GM18498 (cell line): ENCODE results near the gene SMYD4.
A peak's percentile ranks its signal among the peaks of the same experiment; 100 is the strongest.
"Not testable (repeated sequence)": the region's sequence is repeated elsewhere in the genome, so short reads cannot be mapped to it uniquely, and the experiment has no call there.

ENCODE experiments used
- ATAC-seq: cut with Tn5 transposase; IDR thresholded peaks from one replicate; pipeline ENCODE4 v1.9.1; 2021; ENCODE audit warnings: mild to moderate bottlenecking, moderate library complexity; ENCODE audit not compliant: unreplicated experiment

The SMYD4 gene

DNA sequence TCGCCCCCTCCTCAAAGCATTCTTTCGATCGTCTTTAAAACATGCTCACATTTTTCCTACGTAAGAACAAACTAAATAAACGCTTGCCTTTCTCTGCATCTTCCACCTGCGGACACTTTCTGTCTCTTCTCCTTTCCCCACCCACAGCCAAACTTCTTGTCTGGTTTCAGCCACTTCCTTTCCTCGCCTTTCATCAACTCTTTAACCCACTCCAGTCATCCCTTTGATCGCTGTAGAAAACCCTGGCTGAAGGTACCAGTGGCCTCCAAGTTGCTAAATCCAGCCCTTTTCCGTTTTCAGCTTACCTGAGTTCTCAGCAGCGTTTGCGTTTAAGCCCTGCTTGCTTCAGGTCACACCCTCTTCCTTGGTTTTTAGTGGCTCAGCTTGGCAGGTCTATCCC lies 586 bp upstream of the SMYD4 start:
- ATAC-seq, result no peak

DNA sequence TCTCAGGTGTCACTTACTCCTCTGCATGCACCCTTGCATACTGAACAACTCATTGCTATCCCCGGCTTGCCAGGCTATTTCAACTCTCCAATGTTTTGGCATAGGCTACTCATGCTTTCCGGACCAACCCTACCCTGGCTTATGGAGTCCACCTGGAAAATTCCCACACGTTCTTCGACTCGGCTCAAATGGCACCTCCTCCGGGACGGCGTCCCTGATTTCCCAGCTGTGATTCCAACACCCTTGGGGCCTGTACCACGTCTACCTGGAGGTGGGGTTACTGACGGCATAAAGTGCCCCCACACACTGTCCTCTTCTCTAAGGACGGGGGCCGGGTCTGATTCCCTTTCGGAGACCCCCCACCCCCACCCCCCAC lies 498 bp downstream of the SMYD4 start:
- peak; percentile 1 for ATAC-seq

DNA sequence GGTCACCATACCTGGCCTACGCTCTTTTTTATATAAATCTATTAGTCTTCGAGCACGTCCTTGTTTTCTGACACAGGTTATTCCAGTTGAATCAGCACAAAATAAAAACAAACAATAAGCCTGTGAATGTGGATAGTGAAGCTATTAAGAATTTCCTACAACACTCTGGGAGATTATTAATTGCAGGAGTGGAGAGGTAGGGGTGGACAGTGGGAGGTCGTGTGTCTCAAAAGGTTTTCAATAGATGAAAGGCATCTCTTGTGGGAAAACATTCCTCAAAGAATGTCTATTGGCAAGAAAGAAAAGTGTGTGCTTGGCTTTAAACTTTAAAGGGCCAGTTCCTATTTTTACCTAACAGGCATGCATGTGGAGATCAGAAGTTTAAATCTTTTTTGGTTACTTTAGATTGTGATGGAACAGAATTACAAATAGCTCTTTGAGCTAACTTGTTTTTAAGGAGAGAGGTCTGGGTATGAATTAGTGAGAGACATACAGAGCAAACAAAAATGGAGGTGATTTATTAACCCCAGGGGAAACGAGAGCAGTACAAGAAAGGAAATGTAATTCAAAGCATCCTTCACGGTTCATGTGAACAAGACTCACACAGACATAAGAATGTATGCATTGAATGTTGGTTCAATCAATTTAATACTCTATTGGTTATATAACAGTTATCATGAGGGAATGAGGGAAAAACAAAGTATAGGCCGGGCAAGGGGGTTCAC lies 9.0 kb downstream of the SMYD4 start:
- ATAC-seq, result no peak

DNA sequence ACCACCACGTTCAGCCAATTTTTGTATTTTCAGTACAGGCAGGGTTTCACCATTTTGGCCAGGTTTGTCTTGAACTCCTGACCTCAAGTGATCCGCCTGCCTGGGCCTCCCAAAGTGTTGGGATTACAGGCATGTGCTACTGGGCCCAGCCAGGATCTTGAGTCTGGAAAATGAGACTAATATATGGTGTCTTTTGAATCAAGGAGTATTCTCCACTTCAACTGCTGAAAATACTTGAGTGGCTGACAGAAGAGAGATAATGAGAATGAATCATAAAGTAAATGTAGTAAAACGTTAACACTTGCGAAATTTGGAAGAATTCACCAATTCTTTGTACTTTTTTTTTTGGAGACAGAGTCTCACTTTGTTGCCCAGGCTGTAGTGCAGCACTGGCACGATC lies 16.6 kb downstream of the SMYD4 start:
- no peak for ATAC-seq

DNA sequence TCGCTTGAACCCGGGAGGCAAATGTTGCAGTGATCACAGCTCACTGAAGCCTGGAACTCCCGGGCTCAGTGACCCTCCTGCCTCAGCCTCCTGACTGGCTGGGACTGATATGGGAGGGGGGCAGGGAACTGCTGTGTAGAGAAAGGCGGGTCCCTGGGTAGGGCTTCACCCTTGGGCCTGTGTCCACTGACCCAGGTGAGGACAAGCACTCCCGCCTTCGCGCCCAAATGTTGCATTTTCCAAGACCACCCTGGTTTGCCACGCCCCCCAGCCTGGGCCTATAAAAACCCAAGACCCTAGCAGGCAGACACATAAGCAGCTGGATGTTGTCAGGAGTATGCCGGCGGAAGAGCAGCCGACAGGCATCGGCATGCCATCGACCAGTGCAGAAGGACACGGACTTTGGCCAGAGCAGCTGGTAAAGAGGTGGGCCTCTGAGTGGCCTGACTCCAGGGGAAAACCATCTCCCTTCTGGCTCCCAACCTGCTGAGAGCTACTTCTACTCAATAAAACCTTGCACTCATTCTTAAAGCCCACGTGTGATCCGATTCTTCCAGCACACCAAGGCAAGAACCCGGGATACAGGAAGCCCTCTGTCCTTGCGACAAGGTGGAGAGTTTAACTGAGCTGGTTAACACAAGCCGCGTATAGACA lies 19.1 kb downstream of the SMYD4 start:
- ATAC-seq, result no peak

DNA sequence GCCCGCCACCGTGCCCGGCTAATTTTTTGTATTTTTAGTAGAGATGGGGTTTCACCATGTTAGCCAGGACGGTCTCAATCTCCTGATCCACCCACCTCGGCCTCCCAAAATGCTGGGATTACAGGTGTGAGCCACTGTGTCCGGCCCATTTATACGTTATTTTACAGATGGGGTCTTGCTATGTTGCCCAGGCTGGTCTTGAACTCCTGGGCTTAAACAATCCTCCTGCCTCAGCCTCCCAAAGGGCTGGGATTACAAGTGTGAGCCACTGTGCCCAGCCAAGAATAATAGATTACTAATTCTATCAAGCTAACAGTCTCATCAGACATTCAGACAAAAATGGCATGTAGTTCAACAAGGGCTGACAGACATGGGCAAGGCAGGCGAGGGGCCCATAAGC lies 19.9 kb downstream of the SMYD4 start:
- not testable (repeated sequence) for ATAC-seq

DNA sequence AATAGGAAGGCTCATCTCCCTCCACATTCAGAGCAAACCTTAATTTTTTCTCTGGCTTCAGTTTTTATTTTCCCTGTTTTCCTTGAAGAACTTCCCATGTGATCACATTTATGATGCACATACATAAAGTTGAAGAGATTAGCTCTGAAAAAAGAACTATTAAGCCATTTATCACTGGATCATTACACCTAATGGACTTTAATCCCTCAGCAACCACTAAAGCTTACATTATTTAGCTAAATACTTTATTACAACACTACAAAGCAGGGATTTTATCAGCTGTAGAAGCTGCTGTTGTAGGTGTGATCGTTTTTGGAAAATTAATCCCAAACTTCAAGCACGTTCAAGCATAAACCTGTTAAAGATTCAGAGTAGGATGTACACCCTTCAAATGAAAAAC lies 21.1 kb downstream of the SMYD4 start:
- ATAC-seq, result no peak

DNA sequence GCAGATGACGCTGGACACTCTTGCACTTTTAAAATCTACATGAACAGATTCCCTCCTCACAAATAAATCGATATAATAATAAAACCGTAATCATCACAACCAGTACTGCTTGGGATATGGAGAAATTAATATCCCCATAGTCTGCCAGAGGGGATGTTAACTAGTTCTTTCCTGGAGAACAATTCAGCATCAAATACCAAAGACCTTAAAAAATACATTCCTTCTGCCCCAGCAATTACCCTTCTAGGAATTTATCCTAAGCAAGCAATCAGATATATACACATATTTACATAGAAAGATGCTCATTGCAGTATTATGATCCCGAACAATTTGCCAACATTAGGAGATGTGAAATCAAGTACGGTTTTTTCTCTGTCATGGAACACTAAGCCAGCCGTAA lies 21.8 kb downstream of the SMYD4 start:
- ATAC-seq, result no peak

DNA sequence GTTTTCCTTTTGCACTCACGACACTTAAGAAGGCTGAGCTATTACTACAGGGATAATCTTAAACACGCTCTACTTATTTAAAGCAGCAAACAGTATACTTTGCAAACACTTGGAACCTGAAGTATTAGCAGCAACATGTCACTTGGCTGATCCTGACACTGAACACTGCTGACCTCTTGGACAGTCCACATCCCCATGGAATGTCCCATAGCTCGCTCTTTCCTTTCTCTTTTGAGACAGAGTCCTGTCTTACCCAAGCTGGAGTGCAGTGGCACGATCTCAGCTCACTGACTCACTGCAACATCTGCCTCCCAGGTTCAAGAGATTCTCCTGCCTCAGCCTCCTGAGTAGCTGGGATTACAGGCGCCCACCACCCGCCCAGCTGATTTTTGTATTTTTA lies 26.4 kb downstream of the SMYD4 start:
- ATAC-seq, result no peak

DNA sequence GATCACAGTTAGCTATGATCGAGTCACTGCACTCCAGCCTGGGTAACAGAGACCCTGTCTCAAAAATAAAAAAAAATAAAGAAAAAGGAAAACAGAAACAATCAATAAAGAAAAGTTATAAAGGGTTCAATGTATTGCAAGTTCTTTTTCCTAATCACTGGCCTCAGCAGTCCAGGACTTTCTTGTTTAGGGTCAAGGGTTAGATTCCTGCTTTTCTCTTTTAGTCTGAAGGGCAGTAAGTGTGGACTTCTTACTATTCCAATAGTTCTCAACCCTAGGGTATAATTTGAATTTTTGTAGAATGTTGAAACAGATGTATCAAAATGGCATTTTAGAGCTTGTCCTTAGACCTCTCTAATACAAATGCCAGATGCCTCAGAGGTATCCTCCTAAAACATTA lies 27.3 kb downstream of the SMYD4 start:
- no peak for ATAC-seq

DNA sequence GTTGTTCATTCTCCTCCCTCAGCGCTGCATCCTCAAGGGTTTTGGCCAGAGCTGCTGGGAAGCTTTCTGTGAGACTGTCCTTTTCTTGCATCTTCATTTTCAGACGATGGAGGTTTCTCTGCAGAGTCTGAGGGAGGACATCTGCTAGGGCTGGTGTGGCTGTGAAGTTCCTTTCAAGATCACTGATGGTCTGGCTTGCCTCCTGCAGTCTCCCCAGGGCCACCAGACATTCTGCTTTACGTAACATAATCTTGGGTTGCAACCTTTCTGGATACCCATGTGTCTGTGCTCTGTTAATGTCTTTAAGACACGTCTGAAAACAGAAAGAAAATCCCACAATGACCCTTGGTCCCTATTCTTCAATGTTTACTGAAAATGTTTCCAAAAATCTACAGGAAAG lies 29.0 kb downstream of the SMYD4 start:
- ATAC-seq, result no peak

DNA sequence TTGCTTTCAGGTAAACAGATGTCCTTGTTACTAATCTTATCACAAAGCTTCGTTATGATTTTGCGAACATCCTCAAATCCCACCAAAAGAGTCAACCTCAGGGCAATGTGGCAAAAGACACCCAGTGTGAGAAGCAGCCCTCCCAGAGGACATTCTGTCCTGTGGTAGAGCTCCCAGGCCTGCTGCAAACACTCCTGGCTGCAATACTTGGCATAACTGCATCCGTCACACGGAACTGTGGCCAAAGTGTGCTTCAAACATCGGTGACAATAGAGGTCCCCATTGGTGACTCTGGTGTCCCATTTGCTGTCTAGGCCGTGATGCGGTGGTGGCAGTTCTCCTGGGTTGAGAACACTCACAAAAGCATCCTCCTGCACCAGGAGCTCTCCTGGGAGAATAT lies 29.5 kb downstream of the SMYD4 start:
- ATAC-seq, result no peak

DNA sequence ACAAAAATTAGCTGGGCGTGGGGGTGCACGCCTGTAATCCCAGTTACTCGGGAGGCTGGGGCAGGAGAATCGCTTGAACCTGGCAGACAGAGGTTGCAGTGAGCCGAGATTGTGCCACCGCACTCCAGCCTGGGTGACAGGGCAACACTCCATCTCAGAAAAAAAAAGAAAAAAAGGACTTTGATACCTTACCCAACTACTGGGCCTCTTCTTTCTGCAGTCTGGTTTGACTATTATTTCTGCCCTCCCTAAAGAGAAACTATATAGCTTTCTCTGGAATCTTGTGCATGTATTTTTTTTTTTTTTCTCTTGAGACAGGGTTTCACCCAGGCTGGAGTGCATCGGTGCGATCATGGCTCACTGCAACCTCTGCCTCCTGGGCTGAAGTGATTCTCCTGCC lies 31.9 kb downstream of the SMYD4 start:
- ATAC-seq, result not testable (repeated sequence)

DNA sequence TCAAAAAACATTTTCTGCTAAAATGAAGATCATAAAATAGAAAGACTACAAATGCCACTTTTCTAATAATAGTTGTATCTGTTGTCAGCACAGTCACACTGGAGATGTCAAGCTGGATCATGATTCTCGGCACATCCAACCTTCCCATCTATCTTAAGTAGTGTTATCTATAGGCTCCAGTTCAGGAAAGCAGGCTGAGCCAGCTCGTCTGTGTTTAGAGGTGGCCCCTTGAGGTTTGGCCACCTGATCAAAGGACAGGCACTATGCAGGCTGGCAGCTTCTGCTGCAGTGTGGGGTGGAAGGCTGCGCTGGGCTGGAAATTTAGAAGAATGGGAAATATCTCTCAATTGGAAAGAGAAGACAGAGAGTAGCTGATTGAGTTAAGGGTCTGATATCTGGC lies 32.4 kb downstream of the SMYD4 start:
- ATAC-seq, result no peak

DNA sequence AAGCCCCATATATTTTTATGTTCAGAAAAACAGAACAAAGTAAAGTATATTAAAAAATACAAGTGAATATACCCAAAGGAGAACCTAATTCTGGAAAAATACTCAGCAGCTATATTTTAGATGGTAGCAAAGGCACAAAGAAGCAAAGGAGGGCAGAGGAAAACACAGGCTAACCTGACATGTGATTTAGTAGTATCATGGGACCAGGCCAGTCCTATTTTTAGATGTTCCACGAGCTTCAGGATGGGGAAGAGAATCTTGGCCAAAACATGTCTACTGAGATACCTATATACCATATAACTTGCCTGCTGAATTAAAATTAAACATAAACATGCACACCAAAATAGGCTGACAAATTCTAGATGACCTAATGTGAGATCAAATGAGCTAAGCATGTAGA lies 32.9 kb downstream of the SMYD4 start:
- no peak for ATAC-seq

DNA sequence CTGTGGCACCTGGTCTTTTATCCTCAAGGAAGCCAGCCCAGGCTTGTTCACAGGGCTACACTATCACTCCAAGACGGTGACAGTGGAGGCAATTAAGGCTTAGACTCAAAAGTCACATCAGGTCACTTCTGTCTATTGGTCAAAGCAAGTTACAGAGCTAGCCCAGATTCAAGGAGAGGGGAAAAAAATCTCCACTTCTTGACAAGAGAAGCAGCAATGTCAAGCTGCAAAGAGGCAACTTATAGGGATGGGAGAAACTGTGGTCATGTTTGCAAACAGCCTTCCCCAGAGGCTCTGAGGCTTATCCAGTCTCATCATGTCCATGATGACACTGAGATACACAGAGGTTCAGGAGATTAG lies 36.3 kb downstream of the SMYD4 start:
- no peak for ATAC-seq

DNA sequence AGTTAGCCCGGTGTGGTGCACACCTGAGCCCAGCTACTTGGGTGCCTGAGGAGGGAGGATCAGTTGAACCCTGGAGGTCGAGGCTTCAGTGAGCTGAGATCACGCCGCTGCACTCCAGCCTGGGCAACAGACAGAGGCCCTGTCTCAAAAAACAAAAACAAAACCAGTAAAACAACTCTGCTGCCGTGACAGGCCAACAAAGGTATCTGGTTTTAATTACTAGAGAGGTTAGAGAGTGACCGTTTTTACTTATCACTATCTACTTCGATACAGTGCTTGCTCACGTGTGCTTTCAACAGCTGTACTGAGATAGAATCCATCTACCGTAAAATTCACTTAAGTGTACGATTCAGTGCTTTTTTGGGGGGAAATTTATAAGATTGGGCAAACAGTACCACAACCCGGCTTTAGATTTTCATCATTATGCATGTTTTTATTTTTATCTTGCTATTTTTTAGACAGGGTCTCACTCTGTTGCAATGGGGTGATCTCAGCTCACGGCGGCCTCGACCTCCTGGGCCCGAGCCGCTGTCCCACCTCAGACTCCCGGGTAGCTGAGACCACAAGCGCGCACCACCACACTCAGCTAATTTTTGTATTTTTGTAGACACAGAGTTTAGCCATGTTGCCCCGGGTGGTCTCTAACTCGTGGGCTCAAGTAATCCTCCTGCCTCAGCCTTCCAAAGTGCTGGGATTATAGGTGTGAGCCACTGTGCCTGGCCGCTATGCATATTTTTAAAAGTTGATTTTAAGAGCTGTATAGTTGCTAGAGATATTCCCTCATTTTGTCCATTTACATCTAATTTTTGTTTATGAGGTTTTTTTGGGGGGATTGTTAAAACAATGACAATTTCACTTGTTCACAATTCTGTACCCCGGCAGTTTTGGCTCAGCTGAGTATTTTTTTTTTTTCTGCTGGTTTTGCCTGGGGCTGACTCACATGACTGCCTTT lies 36.9 kb downstream of the SMYD4 start:
- no peak for ATAC-seq

DNA sequence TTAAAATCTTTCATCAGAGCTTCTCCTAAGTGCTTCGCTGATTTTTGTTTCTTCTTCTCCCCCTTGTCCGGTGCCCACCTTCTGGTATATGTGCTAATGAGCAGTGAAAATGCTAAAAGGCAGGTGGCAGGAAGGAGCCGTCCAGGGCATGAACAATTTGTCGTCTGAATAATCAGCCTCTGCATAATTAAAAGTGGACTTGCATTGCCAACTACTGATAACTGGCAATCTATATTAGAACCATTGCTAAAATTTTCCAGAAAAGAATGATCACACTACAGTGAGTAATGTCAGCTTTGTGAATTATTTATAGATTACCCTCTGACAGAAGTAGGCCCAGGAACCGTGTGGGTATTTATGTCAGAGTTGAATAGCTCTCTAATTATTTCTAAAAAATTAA lies 39.8 kb downstream of the SMYD4 start:
- no peak for ATAC-seq

DNA sequence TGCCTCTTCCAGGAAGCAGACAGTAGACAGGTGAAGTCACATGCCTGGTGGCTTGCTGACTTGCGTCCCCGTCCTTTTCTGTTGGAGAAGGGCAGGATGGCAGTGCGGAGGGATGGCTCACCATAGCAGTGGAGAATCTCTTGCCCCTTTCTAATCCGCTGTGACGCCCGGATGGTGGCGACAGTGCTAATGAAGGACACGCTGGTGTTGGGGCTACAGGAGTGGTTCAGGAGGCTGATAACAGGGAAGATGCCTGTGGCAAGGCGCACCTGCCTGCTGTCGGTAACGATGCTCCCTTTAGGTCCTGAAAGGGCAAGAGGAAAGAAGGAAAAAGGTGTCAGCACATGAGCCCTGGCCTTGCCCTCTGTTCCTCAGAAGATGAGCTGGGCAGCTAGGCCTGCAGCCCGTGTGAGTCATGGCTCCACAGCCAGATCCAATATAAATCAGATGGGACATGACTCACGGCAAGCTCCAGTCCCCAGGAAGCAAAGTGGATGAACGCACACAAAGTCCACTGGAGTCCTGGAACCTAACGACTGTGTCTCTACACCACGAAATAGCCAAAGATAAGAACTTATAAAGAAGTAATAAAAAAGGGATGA lies 42.3 kb downstream of the SMYD4 start:
- ATAC-seq, result no peak

DNA sequence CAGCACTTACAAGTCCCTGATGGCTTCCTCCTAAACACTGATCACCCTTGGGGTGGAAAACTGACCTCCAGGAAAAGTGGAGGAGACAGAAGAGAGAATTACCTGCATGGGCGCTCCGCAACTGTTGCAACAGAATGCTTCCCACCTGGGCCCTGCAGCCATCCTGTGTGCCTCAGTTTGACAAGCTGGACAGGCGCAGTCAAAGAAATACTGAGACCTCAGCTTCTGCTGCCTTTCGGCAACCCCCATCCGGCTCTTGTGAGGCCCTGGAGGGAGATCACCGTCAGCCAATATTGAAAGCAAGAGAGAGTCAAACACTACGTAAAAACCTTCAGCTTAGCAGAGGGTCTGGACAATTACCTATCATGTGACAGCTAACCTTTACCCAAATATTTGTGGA lies 43.0 kb downstream of the SMYD4 start:
- ATAC-seq, result no peak

DNA sequence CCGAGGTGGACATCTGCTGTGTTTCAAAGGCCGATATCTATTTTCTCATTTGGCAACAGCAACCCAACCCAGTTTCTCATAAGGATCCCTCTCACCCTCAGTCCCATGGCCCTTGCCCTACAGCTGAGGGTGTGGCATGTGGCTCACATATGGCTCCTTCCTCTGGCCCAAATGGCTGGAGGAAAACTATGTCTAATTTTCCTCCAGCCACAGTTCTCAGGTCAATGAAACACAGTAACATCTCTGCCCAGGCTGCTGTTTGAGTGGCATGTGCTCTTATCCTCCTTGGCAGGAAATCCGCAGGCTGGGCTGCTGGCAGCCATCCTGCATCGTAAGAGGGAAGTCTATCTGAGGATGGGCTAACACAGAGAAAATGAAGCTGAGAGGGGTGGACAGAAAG lies 43.8 kb downstream of the SMYD4 start:
- no peak for ATAC-seq
